ENCODE measurements around the gene FLNC. TPM values are rescaled to one million over a fixed set of nuclear protein-coding genes. Genes with fewer than 3 reads are reported as not detected.

The FLNC gene
- total and polyA plus RNA-seq, 9 of the 15 experiments (the other 6 are each of a cell fraction or from before 2014, with no cell fraction given) = 0.90 to 155 (median 28.8) TPM

- no peak for TF ChIP-seq SNRNP70 (optimal IDR thresholded peaks at IDR 0.05; ENCODE audit: low read depth, low read length)
- no peak for TF ChIP-seq ILK (tag; IDR thresholded peaks at IDR 0.05; ENCODE audit: borderline replicate concordance, low read depth)
- no peak for TF ChIP-seq BDP1 (IDR thresholded peaks at IDR 0.05; ENCODE audit: insufficient read depth, insufficient read length)
- TF ChIP-seq SMAD3 (CRISPR knock-in tag; conservative IDR thresholded peaks at IDR 0.05) = no peak
- no peak for TF ChIP-seq ZNF436 (CRISPR knock-in tag; IDR thresholded peaks at IDR 0.05)
- no peak for TF ChIP-seq NEUROD1 (IDR thresholded peaks at IDR 0.05; ENCODE audit: borderline replicate concordance, low read depth, low read length, partially characterized antibody)
- TF ChIP-seq, protein P1, sequence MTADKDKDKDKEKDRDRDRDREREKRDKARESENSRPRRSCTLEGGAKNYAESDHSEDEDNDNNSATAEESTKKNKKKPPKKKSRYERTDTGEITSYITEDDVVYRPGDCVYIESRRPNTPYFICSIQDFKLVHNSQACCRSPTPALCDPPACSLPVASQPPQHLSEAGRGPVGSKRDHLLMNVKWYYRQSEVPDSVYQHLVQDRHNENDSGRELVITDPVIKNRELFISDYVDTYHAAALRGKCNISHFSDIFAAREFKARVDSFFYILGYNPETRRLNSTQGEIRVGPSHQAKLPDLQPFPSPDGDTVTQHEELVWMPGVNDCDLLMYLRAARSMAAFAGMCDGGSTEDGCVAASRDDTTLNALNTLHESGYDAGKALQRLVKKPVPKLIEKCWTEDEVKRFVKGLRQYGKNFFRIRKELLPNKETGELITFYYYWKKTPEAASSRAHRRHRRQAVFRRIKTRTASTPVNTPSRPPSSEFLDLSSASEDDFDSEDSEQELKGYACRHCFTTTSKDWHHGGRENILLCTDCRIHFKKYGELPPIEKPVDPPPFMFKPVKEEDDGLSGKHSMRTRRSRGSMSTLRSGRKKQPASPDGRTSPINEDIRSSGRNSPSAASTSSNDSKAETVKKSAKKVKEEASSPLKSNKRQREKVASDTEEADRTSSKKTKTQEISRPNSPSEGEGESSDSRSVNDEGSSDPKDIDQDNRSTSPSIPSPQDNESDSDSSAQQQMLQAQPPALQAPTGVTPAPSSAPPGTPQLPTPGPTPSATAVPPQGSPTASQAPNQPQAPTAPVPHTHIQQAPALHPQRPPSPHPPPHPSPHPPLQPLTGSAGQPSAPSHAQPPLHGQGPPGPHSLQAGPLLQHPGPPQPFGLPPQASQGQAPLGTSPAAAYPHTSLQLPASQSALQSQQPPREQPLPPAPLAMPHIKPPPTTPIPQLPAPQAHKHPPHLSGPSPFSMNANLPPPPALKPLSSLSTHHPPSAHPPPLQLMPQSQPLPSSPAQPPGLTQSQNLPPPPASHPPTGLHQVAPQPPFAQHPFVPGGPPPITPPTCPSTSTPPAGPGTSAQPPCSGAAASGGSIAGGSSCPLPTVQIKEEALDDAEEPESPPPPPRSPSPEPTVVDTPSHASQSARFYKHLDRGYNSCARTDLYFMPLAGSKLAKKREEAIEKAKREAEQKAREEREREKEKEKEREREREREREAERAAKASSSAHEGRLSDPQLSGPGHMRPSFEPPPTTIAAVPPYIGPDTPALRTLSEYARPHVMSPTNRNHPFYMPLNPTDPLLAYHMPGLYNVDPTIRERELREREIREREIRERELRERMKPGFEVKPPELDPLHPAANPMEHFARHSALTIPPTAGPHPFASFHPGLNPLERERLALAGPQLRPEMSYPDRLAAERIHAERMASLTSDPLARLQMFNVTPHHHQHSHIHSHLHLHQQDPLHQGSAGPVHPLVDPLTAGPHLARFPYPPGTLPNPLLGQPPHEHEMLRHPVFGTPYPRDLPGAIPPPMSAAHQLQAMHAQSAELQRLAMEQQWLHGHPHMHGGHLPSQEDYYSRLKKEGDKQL (CRISPR knock-in tag; IDR thresholded peaks at IDR 0.05; ENCODE audit: borderline replicate concordance) = no peak
- no peak for TF ChIP-seq CHD4 (IDR thresholded peaks at IDR 0.05; ENCODE audit: insufficient read depth, insufficient replicate concordance, low read depth, low read length, poor library complexity, severe bottlenecking)
- no peak for TF ChIP-seq CLOCK (CRISPR knock-in tag; IDR thresholded peaks at IDR 0.05; ENCODE audit: borderline replicate concordance)
- TF ChIP-seq BMI1 (IDR thresholded peaks at IDR 0.05; ENCODE audit: low read length) = no peak
- TF ChIP-seq, protein P2, sequence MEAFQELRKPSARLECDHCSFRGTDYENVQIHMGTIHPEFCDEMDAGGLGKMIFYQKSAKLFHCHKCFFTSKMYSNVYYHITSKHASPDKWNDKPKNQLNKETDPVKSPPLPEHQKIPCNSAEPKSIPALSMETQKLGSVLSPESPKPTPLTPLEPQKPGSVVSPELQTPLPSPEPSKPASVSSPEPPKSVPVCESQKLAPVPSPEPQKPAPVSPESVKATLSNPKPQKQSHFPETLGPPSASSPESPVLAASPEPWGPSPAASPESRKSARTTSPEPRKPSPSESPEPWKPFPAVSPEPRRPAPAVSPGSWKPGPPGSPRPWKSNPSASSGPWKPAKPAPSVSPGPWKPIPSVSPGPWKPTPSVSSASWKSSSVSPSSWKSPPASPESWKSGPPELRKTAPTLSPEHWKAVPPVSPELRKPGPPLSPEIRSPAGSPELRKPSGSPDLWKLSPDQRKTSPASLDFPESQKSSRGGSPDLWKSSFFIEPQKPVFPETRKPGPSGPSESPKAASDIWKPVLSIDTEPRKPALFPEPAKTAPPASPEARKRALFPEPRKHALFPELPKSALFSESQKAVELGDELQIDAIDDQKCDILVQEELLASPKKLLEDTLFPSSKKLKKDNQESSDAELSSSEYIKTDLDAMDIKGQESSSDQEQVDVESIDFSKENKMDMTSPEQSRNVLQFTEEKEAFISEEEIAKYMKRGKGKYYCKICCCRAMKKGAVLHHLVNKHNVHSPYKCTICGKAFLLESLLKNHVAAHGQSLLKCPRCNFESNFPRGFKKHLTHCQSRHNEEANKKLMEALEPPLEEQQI (IDR thresholded peaks at IDR 0.05) = no peak
- no peak for TF ChIP-seq PTBP1 (IDR thresholded peaks at IDR 0.05; ENCODE audit: low read depth, low read length)
- TF ChIP-seq MIER1 (IDR thresholded peaks at IDR 0.05; ENCODE audit: low read depth) = no peak
- TF ChIP-seq IFI16 (CRISPR knock-in tag; IDR thresholded peaks at IDR 0.05) = no peak
- no peak for TF ChIP-seq MCM5 (IDR thresholded peaks at IDR 0.05; ENCODE audit: low read depth)
- peak; percentile 14; the same call in 1 of the 2 replicates for TF ChIP-seq HDAC2 (IDR thresholded peaks at IDR 0.05)
Observed at GRCh38 chr7:128879939-128880746, 49.9 kb downstream of the FLNC start (continued).
